Right lobe of liver (tissue), 6 donors: ENCODE results near the gene MARCHF10. TPM values are rescaled to one million over a fixed set of nuclear protein-coding genes. Genes with fewer than 3 reads are reported as not detected.

Experiments used
- ATAC-seq, 4 donors: fragments of 200-7000 bp; cut with Tn5 transposase; one replicate each; pipeline ENCODE4 v1.9.1; 2020; ENCODE audit warnings: mild to moderate bottlenecking in 4 of 4, moderate library complexity in 4 of 4
- DNase-seq, 3 donors: peaks; one replicate each; pipeline ENCODE4 v3.0.0-alpha.2; 2020
- H3K27ac ChIP-seq, 3 donors: fragments of 200-600 bp; one replicate each; pipeline ENCODE4 v1.8.0; 2022
- H3K27me3 ChIP-seq, 2 donors: fragments of 200-600 bp; one replicate each; pipeline ENCODE4 v1.8.0; 2022
- H3K36me3 ChIP-seq, 4 donors: fragments of 200-600 bp; sonication (generic) in 1 of 4; one replicate each; pipeline versions ENCODE4 v1.5.1 to v1.8.0; 2017 to 2022; ENCODE audit warnings: control low read depth in 1 of 4
- H3K4me1 ChIP-seq, 4 donors: fragments of 200-600 bp; sonication (generic) in 1 of 4; one replicate each; pipeline versions ENCODE4 v1.5.1 to v1.8.0; 2017 to 2022; ENCODE audit warnings: control low read depth in 1 of 4
- H3K4me3 ChIP-seq, 3 donors: fragments of 200-600 bp; one replicate each; pipeline ENCODE4 v1.8.0; 2022
- H3K9me3 ChIP-seq, 4 donors: fragments of 200-600 bp; sonication (generic) in 1 of 4; one replicate each; pipeline versions ENCODE4 v1.5.1 to v1.8.0; 2017 to 2022; ENCODE audit warnings: control low read depth in 1 of 4
- CTCF ChIP-seq, 4 donors: fragments of 200-600 bp in 3 of 4; fragments of 450-650 bp in 1 of 4; IDR thresholded peaks; one replicate each; pipeline versions ENCODE4 v1.5.1 to v1.8.0; 2016 to 2022; ENCODE audit warnings: antibody characterized with exemption in 4 of 4, mild to moderate bottlenecking in 2 of 4
- POLR2A ChIP-seq: fragments of 450-650 bp; IDR thresholded peaks from one replicate; pipeline ENCODE4 v1.6.1; 2017; ENCODE audit warnings: antibody characterized with exemption, mild to moderate bottlenecking
- WGBS: methylation state at CpG from one replicate; pipeline ENCODE4 v1.1.6; 2018; ENCODE audit warnings: low coverage, low lambda C conversion rate; ENCODE audit not compliant: insufficient coverage; ENCODE audit errors: missing lambda C conversion rate; 5-methylcytosine and 5-hydroxymethylcytosine counted together
- intact Hi-C, 2 donors: fragments of 100-400 bp; cut with DNase I; formaldehyde crosslinking; loops; one replicate each; pipeline versions ENCODE4 v1.11.2 to v1.14.1; 2022
- total RNA-seq, 6 experiments: library from RNA; depleted of rRNA in 2 of 6; stranded (reverse); fragments of >200 nt in 2 of 6; fragmentation: NEBNext Ultra II Directional in 3 of 6; extraction: Animal tissue kit (Norgen Biotek cat#: 25700) in 3 of 6; gene quantifications; one replicate each; pipeline versions ENCODE4 v1.1.0 to v1.2.4, GENCODE V29; 2016 to 2023
- donor health status: DM: no; HTN: yes; CAD: no.
- donor health status: DM: no; HTN: no; CAD: no.
- donor health status: DM: no; HTN: no; CAD: no.
- donor health status: DM: no; HTN: yes; CAD: no.
- donor health status: DM: no; HTN: yes; CAD: no.

Gene MARCHF10
- total RNA-seq, 6 experiments from 2014 or later: not detected

DNA sequence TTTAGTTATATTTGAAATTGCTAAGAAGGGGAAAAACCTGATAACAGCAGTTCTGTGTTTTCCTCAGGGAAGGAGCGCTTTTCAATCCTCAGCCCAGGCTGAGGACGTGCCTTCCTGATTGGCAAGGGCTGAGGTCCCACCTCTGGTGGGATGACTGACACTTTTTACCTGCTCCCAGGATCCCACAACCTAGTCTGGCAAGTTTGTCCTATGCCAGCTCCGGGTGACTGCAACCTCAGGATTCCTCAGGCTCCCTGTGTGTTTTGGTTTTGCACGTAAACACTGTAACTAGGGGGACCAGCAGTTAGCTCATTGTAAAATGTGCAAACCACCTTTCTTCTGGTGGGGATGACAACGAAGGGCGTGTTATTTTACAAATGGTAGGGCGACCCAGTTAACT lies 7.5 kb downstream of the MARCHF10 start:
- H3K4me3 ChIP-seq: no peak overlapping the region
- H3K36me3 ChIP-seq: no peaks in the 10 kb centered on the region
- WGBS: 12% methylated on average over 6 of the region's 7 CpGs
- H3K9me3 ChIP-seq: no peaks in the 10 kb centered on the region
- no peak overlapping the region for H3K27ac ChIP-seq
- no peaks in the 10 kb centered on the region for H3K4me1 ChIP-seq
- H3K27me3 ChIP-seq: no peaks in the 10 kb centered on the region
- TF ChIP-seq POLR2A: no peak
- no peak for TF ChIP-seq CTCF (IDR thresholded peaks at IDR 0.05)
- no peak for DNase-seq
- intact Hi-C loops: no loop called here
- no peak for ATAC-seq

DNA sequence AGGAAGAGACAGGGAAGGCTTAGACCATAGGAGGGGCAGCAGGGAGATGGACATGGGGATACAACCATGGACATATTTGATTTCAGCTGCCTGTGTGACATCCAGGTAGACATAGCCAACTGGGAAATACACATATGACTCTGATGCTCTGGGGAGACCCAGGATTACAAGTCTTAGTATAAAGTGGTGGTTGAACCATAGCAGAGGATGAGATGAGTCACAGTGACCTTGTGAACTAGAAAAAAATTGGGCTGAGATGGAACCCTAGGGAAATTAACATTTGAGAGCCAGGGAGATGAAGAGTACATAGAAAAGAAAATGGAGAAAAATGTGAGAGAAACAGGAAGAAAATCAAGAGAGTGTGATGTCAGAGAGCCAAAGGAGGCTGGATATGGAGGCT lies 10.2 kb downstream of the MARCHF10 start:
- TF ChIP-seq POLR2A (no peak), CTCF (IDR thresholded peaks at IDR 0.05) (no peak)
- no peak overlapping the region for H3K4me3 ChIP-seq
- H3K4me1 ChIP-seq: no peaks in the 10 kb centered on the region
- intact Hi-C loops: no loop called here
- no peaks in the 10 kb centered on the region for H3K27me3 ChIP-seq
- no peaks in the 10 kb centered on the region for H3K36me3 ChIP-seq
- H3K27ac ChIP-seq: no peak overlapping the region
- DNase-seq (no peak), ATAC-seq (no peak)
- no peaks in the 10 kb centered on the region for H3K9me3 ChIP-seq

DNA sequence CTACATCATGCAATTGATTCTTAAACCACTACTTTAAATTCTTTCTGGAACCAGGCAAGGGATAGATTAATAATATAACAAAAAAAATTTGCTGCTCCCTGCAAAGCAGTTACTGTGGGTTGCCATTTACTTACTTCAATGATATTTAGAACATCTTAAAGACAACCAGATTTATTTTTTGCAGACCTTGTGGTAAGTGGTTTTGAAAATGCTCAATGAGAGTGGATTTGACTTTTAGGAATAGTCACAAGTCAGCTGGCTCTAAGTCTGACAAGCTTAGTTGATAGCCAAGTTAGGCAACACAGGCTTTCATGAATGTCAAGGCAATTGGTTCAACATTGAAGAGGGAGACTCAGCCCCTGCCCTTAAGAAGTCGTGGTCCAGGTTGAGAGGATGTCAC lies 11.8 kb downstream of the MARCHF10 start:
- Histone ChIP-seq H3K9me3 (no peaks in the 10 kb centered on the region), H3K27me3 (no peaks in the 10 kb centered on the region), H3K27ac (no peak overlapping the region), H3K4me3 (no peak overlapping the region), H3K36me3 (no peaks in the 10 kb centered on the region), H3K4me1 (no peaks in the 10 kb centered on the region)
- ATAC-seq (no peak), DNase-seq (no peak)
- WGBS: 50% methylated on average over 1 of the region's 1 CpG
- TF ChIP-seq POLR2A (no peak), CTCF (IDR thresholded peaks at IDR 0.05) (no peak)
- intact Hi-C loops: no loop called here

DNA sequence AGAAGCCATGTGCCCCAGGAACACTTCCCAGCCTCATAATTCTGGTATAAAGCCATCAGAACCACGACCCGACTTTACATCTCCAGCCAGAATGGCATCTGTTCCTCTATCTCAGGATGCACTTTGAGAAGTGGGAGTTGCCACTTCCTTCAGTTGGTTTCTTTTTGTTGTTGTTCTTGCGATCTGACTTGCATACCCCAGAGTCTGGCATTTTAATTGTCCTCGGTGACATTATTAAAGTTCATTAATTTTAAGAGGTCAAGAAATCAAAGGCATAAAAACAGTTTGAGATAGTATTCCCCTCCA lies 13.5 kb downstream of the MARCHF10 start:
- intact Hi-C loops: no loop called here
- Histone ChIP-seq H3K27ac (no peak overlapping the region), H3K4me3 (no peak overlapping the region), H3K27me3 (no peaks in the 10 kb centered on the region), H3K36me3 (no peaks in the 10 kb centered on the region), H3K9me3 (no peaks in the 10 kb centered on the region), H3K4me1 (no peaks in the 10 kb centered on the region)
- no peak for ATAC-seq
- no peak for DNase-seq
- 31% methylated on average over 4 of the region's 4 CpGs for WGBS
- TF ChIP-seq CTCF (IDR thresholded peaks at IDR 0.05) (no peak), POLR2A (no peak)

GRCh38 chr17:62793919-62794665 lies 14.0 kb downstream of the MARCHF10 start:
- WGBS: 59% methylated on average over 3 of the region's 3 CpGs
- intact Hi-C loops: no loop called here

More at GRCh38 chr17:62793919-62794665, 14.0 kb downstream of the MARCHF10 start:
- no peaks in the 10 kb centered on the region for H3K4me1 ChIP-seq
- DNase-seq: no peak
- no peak overlapping the region for H3K4me3 ChIP-seq
- H3K9me3 ChIP-seq: no peaks in the 10 kb centered on the region
- ATAC-seq: no peak
- H3K36me3 ChIP-seq: no peaks in the 10 kb centered on the region
- no peaks in the 10 kb centered on the region for H3K27me3 ChIP-seq
- TF ChIP-seq CTCF (IDR thresholded peaks at IDR 0.05) (no peak), POLR2A (no peak)
- H3K27ac ChIP-seq: no peak overlapping the region
